ENCODE data around the gene SBK3.

DNA sequence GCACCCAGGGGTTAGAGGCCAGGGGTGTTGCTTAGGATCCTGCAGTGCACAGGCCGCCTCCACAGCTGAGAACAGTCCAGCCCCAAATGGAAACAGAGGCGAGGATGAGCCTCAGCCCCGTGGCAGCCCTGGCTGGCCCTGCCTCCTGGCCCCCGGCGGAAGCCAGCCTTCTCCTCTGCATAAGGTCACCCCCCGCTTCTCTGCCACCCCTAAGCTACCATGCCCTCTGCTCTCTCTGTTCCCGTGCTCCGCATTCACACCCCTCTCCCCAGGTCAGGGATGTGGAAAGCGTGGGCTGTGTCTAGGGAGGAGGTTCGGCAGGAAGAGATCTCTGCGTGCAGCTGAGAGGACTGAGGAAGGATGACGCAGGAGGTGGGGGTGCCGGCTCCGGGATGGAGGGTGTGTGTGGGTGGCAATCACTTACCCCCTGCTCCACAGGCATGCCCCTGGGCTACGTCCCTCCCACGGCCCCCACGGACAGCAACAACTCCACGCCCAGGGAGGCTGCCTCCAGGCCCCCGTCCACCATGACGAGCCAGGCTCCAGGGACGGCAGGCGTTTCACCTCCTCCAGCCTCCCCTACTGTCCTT lies 51.1 kb downstream of the SBK3 start:
- TF ChIP-seq GATA3 (IDR thresholded peaks at IDR 0.05; ENCODE audit: low read depth, low read length) = no peak
- no peak for TF ChIP-seq GATA2 (IDR thresholded peaks at IDR 0.05; ENCODE audit: low read depth, low read length)
